ENCODE data around the gene LENG8.

DNA sequence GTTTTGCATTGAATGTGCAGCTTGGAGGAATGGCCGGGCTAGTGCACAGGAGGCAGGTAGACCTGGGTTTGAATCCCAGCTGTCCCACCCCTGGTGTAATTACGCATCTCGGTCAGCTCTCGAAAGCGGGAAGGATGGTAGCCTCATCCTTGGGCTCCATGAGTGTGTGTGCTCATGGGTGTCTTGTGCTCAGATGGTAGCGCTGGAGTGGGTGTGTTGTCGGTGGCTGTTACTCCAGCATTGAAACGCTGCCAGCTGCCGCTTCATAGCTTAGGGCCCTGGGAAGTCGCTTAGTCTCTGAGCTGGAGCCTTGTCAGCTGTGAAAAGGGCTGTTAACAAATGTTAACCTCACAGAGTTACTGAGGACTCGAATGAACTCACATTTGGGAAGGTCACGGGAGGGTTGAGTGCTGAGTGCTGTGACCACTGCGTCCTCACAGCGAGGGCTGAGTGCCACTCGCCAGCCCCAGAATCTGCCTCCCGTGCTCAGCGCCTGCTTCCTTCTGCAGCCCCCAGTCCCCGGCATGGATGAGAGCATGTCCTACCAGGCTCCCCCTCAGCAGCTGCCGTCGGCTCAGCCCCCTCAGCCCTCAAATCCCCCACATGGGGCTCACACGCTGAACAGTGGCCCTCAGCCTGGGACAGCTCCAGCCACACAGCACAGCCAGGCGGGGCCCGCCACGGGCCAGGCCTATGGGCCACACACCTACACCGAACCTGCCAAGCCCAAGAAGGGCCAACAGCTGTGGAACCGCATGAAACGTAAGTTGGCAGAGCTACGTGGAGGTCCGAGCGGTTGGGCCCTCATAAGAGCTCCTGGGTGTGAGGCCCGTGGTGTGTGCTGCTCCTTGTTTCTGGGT is 5.2 kb downstream of the LENG8 start:
- no peak for TF ChIP-seq POLR2AphosphoS5 (IDR thresholded peaks at IDR 0.05; ENCODE audit: low read depth, low read length)
- no peak for TF ChIP-seq TAF1 (IDR thresholded peaks at IDR 0.05; ENCODE audit: borderline replicate concordance, low read depth, low read length)
